GM19351 (cell line): Measurements from ENCODE around the gene FBXL20.
"Not testable (repeated sequence)": the region's sequence is repeated elsewhere in the genome, so short reads cannot be mapped to it uniquely, and the experiment has no call there.

Experiments
- ATAC-seq: cut with Tn5 transposase; IDR thresholded peaks from one replicate; pipeline ENCODE4 v1.9.1; 2021; ENCODE audit warnings: mild to moderate bottlenecking, moderate library complexity; ENCODE audit not compliant: unreplicated experiment

Gene FBXL20

DNA sequence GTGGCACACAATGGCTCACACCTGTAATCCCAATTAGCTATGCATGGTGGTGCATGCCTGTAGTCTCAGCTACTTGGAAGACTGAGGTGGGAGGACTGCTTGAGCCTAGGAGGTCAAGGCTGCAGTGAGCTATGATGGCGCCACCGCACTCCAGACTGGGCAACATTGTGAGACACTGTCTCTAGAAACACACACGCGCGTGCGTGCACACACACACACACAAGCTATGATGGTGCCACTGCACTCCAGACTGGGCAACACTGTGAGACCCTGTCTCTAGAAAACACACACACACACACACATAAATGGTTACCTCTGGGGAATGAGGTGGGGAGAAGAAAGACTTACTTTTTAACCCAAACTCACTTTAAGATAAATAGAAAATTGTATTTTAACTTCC is 16.4 kb downstream of the FBXL20 start:
- no peak for ATAC-seq

DNA sequence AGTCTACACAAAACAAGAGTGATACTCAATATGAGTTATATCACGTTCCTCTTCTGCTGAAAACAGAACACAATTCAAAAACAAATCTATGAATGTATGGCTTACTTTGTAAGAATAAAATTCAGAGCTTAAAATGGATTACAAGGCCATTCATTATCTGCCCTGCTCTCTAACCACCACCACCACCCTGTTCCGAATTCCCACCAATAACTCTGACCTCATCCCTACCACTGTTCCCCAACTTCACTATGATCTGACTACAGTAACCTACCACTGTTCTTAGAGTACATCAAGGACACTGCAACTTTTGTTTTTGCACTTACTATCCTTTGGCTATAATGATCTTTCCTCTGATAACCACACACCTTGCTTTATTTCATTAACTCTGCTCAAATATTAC is 21.3 kb downstream of the FBXL20 start:
- ATAC-seq: no peak

DNA sequence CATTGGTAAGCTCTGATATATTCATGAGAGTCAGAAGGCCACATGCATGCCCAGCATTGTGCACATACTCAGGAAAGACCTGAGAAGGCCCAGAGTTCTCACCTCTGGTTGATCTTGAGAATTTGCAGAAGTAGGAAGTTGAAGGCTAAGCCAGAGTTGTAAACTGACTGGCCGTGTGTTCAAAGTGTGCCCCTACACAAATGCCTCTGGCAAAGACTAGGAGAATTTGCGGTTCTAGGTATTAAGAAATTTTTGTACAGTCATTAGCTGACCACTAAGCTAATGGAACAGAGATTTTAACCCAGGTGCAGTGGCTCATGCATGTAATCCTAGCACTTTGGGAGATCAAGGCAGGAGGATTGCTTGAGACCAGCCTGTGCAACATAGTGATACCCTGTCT is 25.0 kb downstream of the FBXL20 start:
- no peak for ATAC-seq

DNA sequence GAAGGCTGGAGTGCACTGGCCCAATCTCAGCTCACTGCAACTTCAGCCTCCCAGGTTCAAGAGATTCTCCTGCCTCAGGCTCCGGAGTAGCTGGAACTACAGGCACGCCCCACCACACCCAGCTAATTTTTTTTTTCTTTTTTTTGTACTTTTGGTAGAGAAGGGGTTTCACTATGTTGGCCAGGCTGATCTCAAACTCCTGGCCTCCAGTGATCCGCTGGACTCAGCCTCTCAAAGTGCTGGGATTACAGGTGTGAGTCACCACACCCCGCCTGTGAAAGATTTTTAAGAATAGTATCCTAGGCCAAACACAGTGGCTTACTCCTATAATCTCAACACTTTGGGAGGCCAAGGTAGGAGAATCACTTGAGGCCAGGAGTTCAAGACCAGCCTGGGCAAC is 33.6 kb downstream of the FBXL20 start:
- not testable (repeated sequence) for ATAC-seq

DNA sequence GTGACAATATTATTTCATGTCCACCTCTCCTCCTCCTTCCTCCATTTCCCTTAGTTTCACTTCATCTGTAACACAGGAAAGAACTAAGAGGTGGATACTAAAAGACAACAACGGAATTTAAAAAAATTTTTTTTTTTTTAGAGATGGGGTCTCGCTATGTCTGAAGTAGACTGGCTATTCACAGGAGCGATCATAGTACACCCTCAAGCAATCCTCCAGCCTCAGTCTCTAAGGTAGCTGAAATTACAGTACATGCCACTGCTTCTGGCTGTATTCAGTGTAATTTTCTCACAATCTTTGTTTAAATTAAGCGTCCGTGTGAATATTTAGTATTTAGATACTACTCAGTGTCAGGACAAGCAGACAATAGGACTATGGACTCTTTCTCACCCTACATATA is 35.6 kb downstream of the FBXL20 start:
- no peak for ATAC-seq

DNA sequence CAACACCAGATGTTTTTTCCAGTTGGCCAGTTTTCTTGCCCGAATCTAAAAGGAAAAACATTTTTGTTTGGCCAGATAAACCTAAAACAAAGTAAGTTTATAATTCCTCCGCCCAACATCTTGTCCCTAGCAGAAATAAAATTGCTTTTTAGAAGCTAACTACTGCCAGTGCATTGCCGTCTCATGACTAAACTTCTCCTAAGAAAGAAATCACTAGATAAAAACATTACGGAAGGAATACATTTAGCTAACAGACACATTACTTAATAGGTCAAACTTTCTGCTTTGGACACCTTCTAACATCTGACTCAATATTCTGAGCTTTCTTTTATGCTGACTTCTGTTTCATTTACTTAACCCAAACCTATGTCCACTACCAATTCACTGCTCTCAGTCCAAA is 36.2 kb downstream of the FBXL20 start:
- no peak for ATAC-seq

DNA sequence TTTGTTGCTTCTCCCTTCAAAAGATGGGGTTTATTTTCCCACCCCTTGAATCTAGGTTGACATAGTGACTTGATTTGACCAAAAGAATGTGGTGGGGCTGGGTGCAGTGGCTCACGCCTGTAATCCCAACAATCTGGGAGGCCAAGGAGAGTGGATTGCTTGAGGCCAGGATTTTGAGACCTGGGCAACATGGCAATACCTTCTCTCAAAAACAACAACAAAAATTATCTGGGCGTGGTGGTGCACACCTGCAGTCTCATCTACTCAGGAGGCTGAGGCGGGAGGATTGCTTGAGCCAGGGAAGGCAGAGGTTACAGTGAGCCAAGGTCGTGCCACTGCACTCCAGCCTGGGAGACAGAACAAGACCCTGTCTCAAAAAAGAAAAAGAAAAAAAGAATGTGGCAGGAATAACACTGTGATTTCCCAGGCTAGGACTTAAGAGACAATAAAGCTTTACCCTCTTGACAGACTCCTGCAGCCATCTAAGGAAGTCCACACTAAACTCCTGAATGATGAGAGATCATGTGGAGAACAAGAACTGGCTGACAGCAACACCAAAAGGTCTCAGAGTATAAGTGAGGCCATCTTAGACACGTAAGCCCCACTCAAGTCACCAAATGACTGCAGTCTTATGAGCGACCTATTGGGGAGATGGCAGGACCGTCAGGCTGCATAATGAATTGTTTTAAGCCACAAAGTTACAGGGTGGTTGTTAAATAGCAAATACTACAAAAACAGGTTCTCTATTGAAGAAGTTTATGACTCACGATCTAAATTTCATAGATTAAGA is 37.0 kb downstream of the FBXL20 start:
- ATAC-seq: no peak

DNA sequence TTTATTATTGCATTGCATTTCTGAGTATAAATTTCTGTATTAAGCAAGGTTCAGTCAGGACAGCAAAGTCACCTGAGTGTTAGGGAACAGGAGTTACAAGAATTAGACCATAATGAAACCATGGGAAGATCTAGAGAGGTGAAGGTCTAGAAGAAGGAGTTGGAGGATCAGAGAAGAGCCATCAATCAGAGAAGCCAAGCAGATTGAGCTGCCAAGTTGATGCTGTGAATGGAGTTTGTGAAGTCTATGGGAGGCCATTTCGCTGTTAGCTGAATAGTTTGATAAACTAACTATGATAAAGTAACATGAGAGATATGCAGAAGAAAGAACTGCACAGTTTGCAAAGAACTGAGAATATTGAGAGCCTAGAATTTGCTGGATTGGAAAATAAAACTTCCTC is 40.4 kb downstream of the FBXL20 start:
- ATAC-seq: no peak

DNA sequence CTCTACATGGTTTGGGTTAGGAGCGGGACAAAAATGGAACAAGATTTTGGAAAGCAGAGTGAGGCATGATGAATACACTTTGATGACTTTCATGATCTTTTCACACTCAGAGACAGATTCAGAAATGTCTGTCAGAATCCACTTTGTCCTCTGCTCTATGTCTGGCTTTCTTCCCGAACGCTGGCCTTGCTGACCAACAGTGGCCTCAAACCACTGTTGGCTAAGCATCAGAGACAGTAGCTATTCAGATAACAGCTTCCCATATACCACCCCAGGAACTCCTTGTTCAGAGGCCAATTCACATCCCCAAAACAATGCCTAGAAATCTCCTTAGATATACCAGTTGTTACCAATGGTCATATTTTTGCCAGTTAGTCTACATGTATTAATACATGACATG is 40.9 kb downstream of the FBXL20 start:
- ATAC-seq: no peak

DNA sequence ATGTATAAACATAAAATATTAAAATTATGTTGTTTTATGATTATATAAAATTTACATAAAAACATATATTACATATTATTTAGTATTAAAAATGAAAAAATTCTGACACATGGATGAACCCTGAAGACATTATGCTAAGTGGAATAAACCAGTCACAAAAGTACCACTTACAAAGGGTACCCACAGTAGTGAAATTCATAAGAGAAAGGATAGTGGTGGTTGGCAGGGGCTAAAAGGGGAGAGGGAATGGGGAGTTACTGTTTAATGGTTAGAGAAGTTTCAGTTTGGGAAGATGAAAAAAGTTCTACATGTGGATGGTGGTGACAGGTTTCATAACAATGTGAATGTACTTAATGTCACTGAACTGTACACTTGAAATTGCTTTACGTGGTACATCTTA is 41.4 kb downstream of the FBXL20 start:
- no peak for ATAC-seq

DNA sequence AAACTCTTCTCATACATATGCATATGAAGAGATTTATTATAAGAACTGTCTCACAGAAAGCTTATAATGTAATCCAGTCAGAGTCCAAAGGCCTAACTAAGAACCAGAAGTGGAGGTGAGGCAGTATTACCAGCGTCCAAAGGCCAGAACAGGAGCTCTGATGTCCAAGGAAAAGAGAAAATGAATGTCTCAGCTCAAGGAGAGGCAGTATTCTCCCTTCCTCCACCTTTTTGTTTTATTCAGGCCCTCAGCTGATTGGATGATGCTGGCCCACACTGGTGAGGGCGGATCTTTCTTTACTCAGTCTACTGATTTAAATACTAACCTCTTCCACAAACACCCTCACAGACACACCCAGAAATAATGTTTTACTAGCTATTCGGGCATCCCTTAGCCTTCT is 43.4 kb downstream of the FBXL20 start:
- no peak for ATAC-seq

DNA sequence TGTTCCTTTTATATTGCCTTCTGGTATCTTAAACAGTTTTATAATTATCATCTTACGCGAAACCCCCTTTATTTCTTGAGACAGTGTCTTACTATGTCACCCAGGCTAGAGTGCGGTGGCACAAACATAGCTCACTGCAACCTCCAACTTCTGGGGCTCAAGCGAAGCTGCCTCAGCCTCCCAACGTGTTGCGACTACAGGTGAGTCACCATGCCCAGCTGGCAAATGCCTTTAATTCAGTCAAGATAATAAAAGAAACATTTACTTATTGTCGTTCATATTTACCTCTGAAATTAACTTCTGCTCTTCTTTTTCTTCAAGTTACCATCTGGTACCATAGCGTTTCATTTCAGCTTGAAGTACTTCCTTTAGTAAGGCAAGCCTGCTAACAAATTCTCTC is 43.9 kb downstream of the FBXL20 start:
- no peak for ATAC-seq

DNA sequence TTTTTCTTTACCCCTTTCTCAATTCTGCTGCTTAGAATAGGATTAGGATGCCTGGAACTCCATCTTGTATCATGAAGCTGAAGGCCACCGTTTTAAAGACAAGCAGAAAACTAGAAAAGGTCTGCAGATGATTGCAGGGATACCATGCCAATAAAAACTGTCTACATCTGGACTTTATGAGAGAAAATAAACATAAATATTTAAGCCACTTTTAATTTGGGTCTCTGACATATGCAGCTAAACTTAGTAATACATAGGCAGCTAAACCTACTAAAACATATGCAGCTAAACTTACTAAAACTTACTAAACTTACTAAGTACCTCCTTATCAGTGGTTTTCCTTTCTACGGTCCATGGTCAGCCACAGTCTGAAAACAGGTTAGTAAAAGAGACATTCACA is 48.4 kb downstream of the FBXL20 start:
- no peak for ATAC-seq

DNA sequence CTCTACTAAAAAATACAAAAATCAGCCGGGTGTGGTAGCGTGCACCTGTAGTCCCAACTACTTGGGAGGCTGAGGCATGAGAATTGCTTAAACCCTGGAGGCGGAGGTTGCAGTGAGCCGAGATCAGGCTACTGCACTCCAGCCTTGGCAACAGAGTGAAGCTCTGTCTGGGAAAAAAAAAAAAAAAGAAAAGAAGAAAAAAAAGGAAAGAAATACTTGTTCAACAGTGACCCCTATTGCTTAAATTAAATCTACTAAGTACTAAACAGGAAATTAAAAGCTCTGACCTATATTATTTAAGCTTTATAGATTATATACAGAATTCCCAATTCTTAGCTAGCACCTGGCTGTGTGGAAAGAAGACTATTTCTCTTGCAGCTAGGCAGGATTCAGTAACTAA is 48.9 kb downstream of the FBXL20 start:
- no peak for ATAC-seq

DNA sequence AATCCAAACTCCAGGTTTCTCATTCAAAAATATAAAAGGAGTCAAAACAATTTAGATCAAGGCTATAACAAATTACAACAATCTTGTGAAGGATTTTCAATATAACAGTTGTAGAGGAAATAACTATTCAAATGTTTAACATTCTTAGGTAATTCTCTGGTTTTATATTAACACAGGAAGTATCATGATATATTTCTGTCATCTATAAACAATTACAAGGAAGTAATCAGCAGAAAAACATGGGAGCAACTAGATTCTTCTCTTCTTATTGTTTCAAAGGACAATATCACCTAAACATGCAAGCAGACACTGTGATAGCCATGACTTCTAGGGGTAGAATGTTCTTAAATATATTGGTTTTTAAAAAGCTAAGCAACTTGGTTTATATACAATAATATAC is 49.9 kb downstream of the FBXL20 start:
- ATAC-seq: no peak

DNA sequence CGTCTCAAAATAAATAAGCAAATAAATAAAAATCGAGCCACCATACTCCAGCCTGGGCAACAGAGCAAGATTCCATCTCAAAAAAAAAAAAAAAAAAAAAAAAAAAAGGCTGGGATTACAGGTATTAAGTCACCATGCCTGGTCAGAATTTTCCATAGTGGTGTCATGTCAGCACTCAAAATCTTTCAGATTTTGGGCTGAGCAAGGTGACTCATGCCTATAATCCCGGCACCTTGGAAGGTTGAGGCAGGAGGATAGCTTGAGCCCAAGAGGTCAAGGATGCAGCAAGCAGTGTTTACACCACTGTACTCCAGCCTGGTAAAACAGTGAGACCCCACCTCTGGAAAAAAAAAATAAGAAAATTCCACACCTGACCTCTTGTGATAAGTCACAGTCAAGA is 52.2 kb downstream of the FBXL20 start:
- no peak for ATAC-seq

DNA sequence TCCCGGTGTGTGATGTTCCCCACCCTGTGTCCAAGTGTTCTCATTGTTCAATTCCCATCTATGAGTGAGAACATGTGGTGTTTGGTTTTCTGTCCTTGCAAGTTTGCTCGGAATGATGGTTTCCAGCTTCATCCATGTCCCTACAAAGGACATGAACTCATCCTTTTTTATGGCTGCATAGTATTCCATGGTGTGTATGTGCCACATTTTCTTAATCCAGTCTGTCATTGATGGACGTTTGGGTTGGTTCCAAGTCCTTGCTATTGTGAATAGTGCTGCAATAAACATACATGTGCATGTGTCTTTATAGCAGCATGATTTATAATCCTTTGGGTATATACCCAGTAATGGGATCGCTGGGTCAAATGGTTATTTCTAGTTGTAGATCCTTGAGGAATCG is 54.6 kb downstream of the FBXL20 start:
- ATAC-seq: not testable (repeated sequence)

DNA sequence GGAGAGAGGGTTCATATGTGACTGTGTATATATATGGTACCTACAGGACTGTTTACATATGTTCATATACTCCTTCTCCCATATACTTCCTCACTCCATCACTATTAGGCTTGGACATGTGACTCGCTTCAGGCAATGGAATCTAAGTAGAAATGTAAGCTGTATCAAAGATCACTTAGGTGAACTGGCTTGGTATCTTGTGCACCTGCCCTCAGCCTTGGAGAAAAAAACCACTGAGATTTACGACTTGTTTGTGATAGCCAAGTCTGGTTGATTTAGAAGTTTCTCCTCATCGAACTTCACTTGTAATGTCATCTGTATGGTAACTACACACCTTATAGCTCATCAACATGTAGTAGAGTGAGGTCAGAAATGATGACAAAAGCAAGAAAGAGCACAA is 59.9 kb downstream of the FBXL20 start:
- ATAC-seq: no peak

DNA sequence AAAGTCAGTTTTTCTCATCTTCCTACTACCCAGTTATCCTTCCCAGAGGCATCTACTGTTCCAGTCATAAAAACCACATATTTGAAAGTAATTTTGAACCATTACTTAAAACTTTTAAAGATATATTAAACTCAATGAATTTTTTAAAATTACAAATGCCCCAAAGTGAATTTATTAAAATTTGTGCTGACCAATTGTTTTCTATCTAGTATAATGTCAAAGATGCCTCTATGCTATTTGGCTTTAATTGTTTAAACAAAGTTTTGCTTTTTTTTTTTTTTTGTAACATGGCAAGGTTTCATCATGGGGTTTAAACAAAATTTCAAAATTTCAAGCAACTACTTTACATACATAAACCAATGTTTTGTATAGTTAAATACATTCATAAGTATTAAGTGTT is 60.7 kb downstream of the FBXL20 start:
- ATAC-seq: no peak

DNA sequence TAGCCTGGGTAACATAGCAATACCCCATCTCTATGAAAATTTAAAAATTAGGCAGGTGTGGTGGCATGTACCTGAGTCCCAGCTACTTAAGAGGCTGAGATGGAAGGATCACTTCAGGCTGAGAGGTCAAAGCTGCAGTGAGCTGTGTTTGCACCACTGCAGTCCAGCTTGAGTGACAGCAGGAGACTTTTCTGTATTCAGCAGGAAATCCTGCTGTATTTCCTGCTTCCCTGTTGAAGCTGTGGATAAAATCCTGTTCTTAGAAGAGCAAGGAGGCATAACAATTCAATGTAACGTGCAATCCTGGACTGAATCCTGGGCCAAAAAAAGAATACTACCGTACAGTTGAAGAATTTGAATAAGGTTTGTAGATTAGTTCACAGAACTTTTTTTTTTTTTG is 62.2 kb downstream of the FBXL20 start:
- no peak for ATAC-seq

DNA sequence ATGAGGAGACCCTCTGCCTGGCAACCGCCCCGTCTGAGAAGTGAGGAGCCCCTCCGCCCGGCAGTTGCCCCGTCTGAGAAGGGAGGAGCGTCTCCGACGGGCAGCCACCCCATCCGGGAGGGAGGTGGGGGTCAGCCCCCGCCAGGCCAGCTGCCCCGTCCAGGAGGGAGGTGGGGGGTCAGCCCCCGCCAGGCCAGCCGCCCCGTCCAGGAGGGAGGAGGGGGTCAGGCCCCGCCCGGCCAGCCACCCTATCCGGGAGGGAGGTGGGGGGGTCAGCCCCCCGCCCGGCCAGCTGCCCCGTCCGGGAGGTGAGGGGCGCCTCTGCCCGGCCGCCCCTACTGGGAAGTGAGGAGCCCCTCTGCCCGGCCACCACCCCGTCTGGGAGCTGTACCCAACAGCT is 63.8 kb downstream of the FBXL20 start:
- not testable (repeated sequence) for ATAC-seq

DNA sequence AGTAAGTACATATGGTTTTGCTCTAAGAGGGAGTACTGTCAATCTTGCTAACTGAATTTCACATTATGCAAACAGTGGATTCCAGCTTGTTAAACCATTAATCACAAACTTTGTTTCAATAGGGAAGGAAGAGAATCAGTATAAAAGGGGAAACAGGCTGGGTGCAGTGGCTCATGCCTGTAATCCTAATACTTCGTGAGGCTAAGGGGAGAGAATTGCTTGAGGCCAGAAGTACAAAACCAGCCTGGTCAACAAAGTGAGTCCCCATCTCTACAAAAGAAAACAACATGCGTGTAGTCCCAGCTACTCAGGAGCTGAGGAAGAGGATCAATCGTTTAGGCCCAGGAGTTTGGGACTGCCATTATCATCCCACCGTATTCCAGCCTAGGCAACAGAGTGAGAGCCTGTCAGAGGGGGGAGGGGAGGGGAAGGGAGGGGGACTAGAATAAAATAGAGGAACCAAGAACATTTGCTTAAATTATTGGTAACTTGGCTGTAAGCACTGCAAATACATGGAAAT is 65.7 kb downstream of the FBXL20 start:
- no peak for ATAC-seq
